ENCODE results near the gene CMKLR1.

Gene CMKLR1

DNA sequence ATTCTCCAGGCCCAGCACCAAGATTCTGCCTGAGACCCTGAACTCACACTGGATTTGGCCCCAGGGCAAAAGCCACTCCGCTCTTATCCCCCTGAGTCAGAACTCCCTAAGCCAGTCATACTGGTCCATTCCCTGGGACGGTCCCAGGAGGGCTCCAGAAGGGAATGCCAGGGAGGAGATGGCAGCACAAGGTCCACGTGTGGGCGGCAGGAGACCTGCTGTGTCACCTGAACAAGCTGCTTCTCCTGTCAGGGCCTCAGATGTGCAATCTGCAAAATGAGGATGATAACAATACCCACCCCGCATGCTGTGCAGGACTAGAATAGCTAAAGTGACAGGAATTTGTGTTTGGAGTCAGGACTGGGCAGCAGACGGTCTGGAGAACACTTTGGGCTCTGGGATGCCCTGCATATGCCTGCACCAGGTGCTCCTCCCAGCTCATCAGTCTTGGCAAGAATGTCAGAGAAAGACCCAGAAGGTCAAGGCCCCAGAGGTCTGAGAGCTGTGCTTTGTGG is 40.3 kb downstream of the CMKLR1 start:
- DNase-seq (ENCODE audit: low spot score): no peak

GRCh38 chr12:108297895-108298760 is 41.0 kb downstream of the CMKLR1 start:
- no peak for DNase-seq (ENCODE audit: low spot score)

DNA sequence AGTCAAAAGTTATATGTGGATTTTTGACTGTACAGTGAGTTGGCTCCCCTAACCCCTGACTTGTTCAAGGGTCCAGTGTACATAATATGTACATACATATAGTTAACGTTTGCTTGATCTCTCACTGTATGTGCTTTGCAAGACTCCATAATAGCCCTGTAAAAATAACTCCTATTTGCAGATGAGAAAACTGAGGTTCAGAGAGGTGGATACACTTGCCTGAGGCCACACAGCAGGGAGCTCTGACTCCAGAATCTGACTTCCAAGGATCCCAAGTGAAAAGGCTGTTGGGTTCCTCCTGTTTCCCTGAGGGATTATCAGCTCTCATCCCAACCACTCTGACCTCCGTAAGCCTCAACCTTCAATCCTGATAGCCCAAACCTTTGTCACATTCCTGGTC is 41.7 kb downstream of the CMKLR1 start:
- DNase-seq (ENCODE audit: low spot score): no peak

- DNase-seq (ENCODE audit: low spot score): no peak
Observed at GRCh38 chr12:108296945-108297344, 42.2 kb downstream of the CMKLR1 start.

DNA sequence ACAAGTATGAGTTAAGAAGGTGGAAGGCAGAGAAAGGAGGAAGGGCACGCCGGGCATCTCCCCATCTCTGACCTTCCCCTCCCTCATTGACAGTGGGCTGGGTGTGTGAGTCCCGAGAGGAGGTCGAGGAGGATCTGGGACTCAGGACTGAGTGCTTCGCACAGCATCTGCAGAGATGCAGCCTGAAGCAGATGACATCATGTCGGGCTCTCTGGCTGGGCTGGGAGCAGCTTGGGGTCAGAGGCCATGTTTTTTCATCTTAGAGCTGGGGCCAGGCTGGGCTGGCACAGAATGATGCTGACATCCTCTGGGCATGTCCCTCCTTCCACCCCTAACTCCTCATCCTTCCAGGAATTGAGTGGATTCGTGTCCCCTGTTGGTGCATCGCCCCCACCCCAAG is 43.5 kb downstream of the CMKLR1 start:
- no peak for DNase-seq (ENCODE audit: low spot score)

- no peak for DNase-seq (ENCODE audit: low spot score)
Observed at GRCh38 chr12:108289350-108290161, 49.6 kb downstream of the CMKLR1 start.

DNA sequence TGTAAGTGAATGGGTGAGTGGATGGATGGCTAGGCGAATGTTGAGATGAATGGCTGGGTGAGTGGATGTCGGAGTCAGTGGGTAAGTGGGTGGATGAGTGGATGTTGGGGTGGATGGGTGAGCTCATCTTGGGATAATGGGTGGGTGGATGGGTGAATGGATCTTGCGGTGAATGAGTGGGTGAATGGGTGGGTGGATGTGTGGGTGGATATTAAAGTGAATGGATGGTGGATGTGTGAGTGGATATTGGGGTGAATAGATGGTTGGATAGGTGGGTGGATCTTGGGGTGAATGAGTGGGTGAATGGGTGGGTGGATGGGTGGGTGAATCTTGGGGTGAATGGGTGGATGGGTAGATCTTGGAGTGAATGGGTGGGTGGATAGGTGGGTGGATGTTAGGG is 51.9 kb downstream of the CMKLR1 start:
- DNase-seq (ENCODE audit: low spot score): no peak

GRCh38 chr12:108285016-108285415 is 54.1 kb downstream of the CMKLR1 start:
- DNase-seq (ENCODE audit: low spot score): no peak

DNA sequence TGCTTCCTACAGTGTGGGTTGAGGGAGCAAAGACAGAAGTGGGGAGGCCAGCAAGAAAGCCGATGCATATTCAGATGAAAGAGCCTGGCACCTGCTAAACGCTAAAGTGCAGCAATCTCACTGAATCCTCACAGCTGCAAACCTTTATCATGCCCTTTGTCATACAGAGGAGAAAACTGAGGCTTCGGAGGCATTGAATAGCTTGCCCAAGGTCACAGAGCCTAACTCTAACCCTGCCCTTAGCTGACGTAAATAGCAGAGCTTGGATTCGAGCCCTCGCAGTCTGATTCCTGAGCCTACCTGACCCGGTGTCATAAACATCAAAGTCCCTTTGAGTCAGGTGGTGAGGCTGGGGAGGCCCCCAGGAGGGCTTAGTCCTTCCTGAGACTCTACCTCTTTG is 54.9 kb downstream of the CMKLR1 start:
- no peak for DNase-seq (ENCODE audit: low spot score)

DNA sequence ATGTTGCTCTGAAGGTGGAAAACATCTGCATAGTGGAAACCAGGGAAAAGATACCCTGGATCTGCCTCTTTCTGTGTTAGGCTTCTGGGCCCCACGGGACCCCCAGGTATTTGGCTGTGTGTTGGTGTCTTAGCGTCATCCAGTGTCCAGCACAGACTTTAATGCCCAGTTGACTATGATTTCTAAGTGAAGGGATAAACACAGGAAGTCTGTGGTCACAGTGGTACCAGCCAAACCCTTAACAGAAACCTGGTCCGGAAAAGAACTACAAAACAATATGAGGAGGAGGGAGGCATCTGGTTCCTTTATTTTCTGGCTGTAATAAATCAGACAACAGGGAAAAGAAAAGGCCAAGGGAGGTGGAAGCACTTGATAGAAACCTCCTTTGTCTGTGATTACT is 56.4 kb downstream of the CMKLR1 start:
- DNase-seq (ENCODE audit: low spot score): no peak

GRCh38 chr12:108282160-108282559 is 57.0 kb downstream of the CMKLR1 start:
- no peak for DNase-seq (ENCODE audit: low spot score)

DNA sequence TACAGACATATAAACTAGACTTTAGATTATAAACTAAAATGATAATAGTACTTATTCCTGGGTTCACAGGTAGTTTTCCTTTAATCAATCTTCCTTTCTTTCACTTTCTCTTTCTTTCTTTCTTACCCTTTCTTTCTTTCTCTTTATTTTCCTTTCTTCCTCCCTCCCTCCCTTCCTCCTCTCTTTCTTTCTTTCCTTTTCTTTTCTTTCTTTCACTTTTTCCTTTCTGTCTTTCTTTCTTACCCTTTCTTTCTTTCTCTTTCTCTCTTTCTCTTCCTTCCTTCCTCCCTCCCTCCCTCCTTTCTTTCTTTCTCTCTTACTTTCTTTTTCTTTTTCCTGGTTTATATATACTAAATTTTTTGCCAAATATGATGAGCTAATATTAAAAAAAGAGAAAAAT is 61.5 kb downstream of the CMKLR1 start:
- DNase-seq (ENCODE audit: low spot score): no peak

- DNase-seq (ENCODE audit: low spot score): no peak
Observed at GRCh38 chr12:108273217-108273616, 65.9 kb downstream of the CMKLR1 start.

- no peak for DNase-seq (ENCODE audit: low spot score)
Observed at GRCh38 chr12:108271951-108272872, 66.9 kb downstream of the CMKLR1 start.

DNA sequence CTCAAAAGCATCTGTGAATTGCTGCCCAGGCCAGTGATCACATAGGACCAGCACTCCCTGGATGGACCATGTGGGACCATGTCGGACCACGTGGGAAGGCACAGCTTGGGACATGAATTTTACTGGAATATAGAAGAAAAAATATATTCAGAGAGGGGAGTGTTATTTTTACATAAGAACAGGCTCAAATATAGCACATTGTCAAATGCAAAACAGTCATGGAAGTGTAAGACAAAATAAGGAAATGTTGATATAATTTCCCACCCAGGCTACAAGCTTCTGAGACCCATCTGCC is 68.3 kb downstream of the CMKLR1 start:
- no peak for DNase-seq (ENCODE audit: low spot score)

DNA sequence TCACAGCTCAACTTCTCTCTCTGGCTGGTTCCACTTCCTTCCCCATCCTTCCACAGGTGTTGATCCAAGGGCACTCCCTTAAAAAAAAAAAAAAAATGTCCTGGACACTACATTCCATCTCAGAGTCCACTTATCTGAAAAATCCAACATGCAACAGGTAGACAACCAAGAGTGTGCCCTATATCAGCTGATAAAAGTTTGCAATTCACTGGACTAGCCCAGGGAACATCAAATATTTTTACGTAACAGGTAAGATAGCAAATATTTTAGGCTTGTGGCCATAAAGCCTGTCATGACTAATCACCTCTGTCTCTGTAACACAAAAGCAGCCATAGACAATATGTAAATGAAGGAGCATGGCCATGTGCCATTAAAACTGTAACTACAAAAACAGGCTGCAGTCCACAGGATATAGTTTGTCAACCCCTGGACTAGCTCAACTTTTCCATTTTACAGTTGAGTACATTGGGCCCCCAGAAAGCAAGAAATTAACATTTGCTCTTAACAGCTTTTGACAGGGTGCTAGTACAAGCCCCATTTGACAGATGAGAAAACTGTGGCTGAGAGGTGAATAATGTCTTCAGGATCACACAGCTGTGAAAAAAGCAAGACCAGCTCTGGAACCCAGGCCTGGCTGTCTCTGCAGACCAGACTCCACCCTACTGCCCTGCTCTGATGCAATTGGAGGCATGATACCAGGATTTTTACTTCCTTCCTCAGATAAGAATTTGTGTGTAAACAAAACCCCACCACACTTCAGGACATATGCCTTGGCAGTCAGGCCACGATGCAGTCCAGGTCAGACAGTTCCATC is 68.9 kb downstream of the CMKLR1 start:
- no peak for DNase-seq (ENCODE audit: low spot score)

GRCh38 chr12:108269224-108269623 is 69.9 kb downstream of the CMKLR1 start:
- no peak for DNase-seq (ENCODE audit: low spot score)

- no peak for DNase-seq (ENCODE audit: low spot score)
Observed at GRCh38 chr12:108268397-108268796, 70.7 kb downstream of the CMKLR1 start.

DNA sequence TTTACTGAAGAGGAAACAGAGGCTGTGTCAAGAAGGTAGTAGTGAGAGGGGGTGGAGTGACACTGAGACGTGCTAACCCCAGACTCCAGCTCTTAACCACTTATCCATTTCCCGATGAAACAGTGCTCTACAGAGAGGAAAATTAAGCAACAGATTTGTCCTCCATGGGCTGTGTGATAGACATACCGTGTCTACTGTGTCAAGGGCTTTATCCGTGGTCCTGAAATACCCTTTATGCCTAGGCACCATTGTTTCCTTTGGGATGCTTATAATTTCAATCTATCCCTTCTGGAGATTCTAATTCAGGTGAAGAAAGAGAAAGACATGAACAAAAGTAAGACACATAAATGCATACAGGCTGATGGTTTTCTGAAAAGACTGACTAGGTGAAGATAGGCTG is 71.7 kb downstream of the CMKLR1 start:
- DNase-seq (ENCODE audit: low spot score): no peak

GRCh38 chr12:108266131-108266530 is 73.0 kb downstream of the CMKLR1 start:
- DNase-seq (ENCODE audit: low spot score): no peak

DNA sequence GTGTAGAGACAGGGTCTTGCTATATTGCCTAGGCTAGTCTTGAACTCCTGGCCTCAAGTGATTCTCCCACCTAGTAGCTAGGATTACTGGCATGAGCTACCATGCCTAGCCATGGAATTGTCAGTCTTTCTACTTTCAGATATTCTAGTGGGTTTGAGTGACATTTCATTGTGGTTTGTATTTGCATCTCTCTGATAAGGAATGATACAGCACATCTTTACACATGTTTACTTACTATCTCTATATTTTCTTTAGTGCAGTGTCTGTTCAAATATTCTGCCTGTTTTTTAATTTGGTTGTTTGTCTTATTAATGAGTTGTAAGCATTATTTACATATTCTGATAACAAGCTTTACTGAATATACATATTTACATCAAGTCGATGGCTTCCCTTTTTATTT is 73.6 kb downstream of the CMKLR1 start:
- DNase-seq (ENCODE audit: low spot score): no peak
